Testis (tissue), 2 donors: ENCODE measurements around the gene CDH5.

ENCODE experiments used
- POLR2A ChIP-seq: fragments of 450-650 bp; IDR thresholded peaks from one replicate; pipeline ENCODE4 v1.6.1; 2017; ENCODE audit warnings: antibody characterized with exemption, mild to moderate bottlenecking, moderate library complexity
- TF ChIP-seq, protein P1 (sequence below), 3 experiments: fragments of 450-650 bp in 2 of 3; fragments of 200-600 bp in 1 of 3; sonication (generic) in 1 of 3; IDR thresholded peaks; one replicate each; pipeline ENCODE4 v1.5.1; 2016 to 2019; ENCODE audit warnings: antibody characterized with exemption in 3 of 3, mild to moderate bottlenecking in 2 of 3, moderate library complexity in 1 of 3

DNA sequence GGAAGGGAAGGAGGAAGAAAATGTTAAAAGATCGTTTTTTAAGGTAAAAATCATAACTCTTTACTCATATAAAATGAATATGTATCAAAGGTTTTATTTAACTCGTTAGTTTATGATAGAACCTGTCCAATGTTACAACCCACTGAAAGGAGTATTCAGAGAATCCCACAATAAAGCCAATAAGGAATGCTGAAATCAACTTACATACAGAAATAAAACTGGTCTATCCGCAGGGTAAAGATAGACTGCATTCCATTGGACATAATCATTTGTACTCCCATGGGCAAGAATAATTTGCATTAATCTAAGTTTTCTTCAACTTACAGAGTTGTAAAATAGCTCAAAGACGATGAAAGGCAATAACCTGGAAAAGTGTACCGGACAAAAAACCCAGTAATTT is 42.7 kb downstream of the CDH5 start:
- TF ChIP-seq, protein P1, sequence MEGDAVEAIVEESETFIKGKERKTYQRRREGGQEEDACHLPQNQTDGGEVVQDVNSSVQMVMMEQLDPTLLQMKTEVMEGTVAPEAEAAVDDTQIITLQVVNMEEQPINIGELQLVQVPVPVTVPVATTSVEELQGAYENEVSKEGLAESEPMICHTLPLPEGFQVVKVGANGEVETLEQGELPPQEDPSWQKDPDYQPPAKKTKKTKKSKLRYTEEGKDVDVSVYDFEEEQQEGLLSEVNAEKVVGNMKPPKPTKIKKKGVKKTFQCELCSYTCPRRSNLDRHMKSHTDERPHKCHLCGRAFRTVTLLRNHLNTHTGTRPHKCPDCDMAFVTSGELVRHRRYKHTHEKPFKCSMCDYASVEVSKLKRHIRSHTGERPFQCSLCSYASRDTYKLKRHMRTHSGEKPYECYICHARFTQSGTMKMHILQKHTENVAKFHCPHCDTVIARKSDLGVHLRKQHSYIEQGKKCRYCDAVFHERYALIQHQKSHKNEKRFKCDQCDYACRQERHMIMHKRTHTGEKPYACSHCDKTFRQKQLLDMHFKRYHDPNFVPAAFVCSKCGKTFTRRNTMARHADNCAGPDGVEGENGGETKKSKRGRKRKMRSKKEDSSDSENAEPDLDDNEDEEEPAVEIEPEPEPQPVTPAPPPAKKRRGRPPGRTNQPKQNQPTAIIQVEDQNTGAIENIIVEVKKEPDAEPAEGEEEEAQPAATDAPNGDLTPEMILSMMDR (IDR thresholded peaks at IDR 0.05) = no peak
- TF ChIP-seq POLR2A = no peak
